SK-N-SH (cell line): ENCODE results near the gene STK11IP. TPM values are rescaled to one million over a fixed set of nuclear protein-coding genes. Genes with fewer than 3 reads are reported as not detected.

Experiments used
- CTCF ChIA-PET: fragments of 300-600, 350-600 bp; formaldehyde crosslinking; extraction: SDS; loops from one replicate; lab custom pipeline; 2021; lab: Yijun Ruan, JAX
- POLR2A ChIA-PET: fragments of 350-600 bp; sonication (Branson Sonifier 250); formaldehyde crosslinking; extraction: SDS; loops from one replicate; lab custom pipeline; 2020; ENCODE audit warnings: antibody characterized with exemption, inconsistent platforms; lab: Yijun Ruan, JAX
- DNase-seq: peaks from one replicate; pipeline ENCODE4 v3.0.0; 2012
- H2AFZ ChIP-seq: fragments of 200-600 bp; sonication (generic); 2 replicates; pipeline ENCODE4 v1.8.1; 2016; ENCODE audit warnings: antibody characterized with exemption, mild to moderate bottlenecking, low read depth
- H3F3A ChIP-seq: fragments of 200-600 bp; sonication (generic); replicated peaks from 2 replicates; pipeline ENCODE3; 2016; ENCODE audit warnings: antibody characterized with exemption, mild to moderate bottlenecking; ENCODE audit not compliant: insufficient read depth
- H3K27ac ChIP-seq, 2 experiments: fragments of 200-500 bp in 1 of 2; fragments of 200-600 bp in 1 of 2; sonication (Bioruptor generic) in 1 of 2; sonication (generic), shearing (Covaris generic) in 1 of 2; 2 replicates each; pipeline versions ENCODE4 v1.5.1 to v1.6.1; 2014 to 2016; ENCODE audit warnings: low read depth in 2 of 2, inconsistent platforms in 1 of 2, low read length in 1 of 2, mild to moderate bottlenecking in 1 of 2, mixed read lengths in 1 of 2
- H3K27me3 ChIP-seq: fragments of 200-600 bp; sonication (generic), shearing (Covaris generic); 2 replicates; pipeline ENCODE4 v1.6.1; 2016; ENCODE audit warnings: mixed run types; ENCODE audit not compliant: insufficient read depth
- H3K36me3 ChIP-seq, 2 experiments: fragments of 200-500 bp in 1 of 2; fragments of 200-600 bp in 1 of 2; sonication (Bioruptor generic) in 1 of 2; sonication (generic) in 1 of 2; replicated peaks in 1 of 2; 2 replicates each; pipeline versions ENCODE3 to v1.5.1; 2014 to 2016; ENCODE audit warnings: low read length in 1 of 2, mild to moderate bottlenecking in 1 of 2; ENCODE audit not compliant: insufficient read depth in 2 of 2, control insufficient read depth in 1 of 2
- H3K4me1 ChIP-seq, 2 experiments: fragments of 200-500 bp in 1 of 2; fragments of 200-600 bp in 1 of 2; sonication (Bioruptor generic) in 1 of 2; sonication (generic), shearing (Covaris generic) in 1 of 2; 2 replicates each; pipeline versions ENCODE4 v1.5.1 to v1.6.1; 2014 to 2016; ENCODE audit warnings: low read depth in 1 of 2, low read length in 1 of 2, mixed run types in 1 of 2; ENCODE audit not compliant: insufficient read depth in 2 of 2, control insufficient read depth in 1 of 2
- H3K4me2 ChIP-seq: fragments of 200-600 bp; sonication (generic), shearing (Covaris generic); 2 replicates; pipeline ENCODE4 v1.6.1; 2017; ENCODE audit warnings: mixed run types
- H3K4me3 ChIP-seq, 2 experiments: fragments of 200-500 bp in 1 of 2; fragments of 200-600 bp in 1 of 2; sonication (Bioruptor generic) in 1 of 2; sonication (generic), shearing (Covaris generic) in 1 of 2; 2 replicates each; pipeline versions ENCODE4 v1.5.1 to v1.8.1; 2014 to 2016; ENCODE audit warnings: low read depth in 2 of 2, inconsistent platforms in 1 of 2, low read length in 1 of 2, mild to moderate bottlenecking in 1 of 2, mixed read lengths in 1 of 2, moderate library complexity in 1 of 2
- H3K79me2 ChIP-seq: fragments of 200-600 bp; sonication (generic); 2 replicates; pipeline ENCODE4 v1.8.1; 2017; ENCODE audit warnings: mild to moderate bottlenecking; ENCODE audit not compliant: insufficient read depth
- H3K9ac ChIP-seq: fragments of 200-600 bp; sonication (generic); 2 replicates; pipeline ENCODE4 v1.6.1; 2017; ENCODE audit warnings: mixed run types
- H3K9me2 ChIP-seq: fragments of 200-600 bp; sonication (generic); 2 replicates; pipeline ENCODE4 v1.6.1; 2017; ENCODE audit warnings: mixed run types
- H3K9me3 ChIP-seq: fragments of 200-600 bp; sonication (generic); 2 replicates; pipeline ENCODE4 v1.6.1; 2017; ENCODE audit warnings: mixed run types, mild to moderate bottlenecking, moderate library complexity
- H4K20me1 ChIP-seq: fragments of 200-600 bp; sonication (generic); 2 replicates; pipeline ENCODE4 v1.6.1; 2017; ENCODE audit warnings: mild to moderate bottlenecking, mixed run types; ENCODE audit not compliant: insufficient read depth
- ELF1 ChIP-seq: IDR thresholded peaks from 2 replicates; pipeline ENCODE4 v1.4.0; 2012
- EP300 ChIP-seq, 2 experiments: IDR thresholded peaks; 2 replicates each; pipeline versions ENCODE4 v1.4.0 to v1.6.1; 2012; ENCODE audit warnings: borderline replicate concordance in 1 of 2, low read depth in 1 of 2, low read length in 1 of 2
- EZH2phosphoT487 ChIP-seq: fragments of 200-600 bp; sonication (generic); IDR thresholded peaks from 2 replicates; pipeline ENCODE4 v1.6.1; 2017; ENCODE audit warnings: low read depth, mixed run types, mild to moderate bottlenecking, antibody characterized with exemption, moderate library complexity, borderline replicate concordance
- FOXJ3 ChIP-seq: sonication (generic); formaldehyde crosslinking; IDR thresholded peaks from 2 replicates; pipeline ENCODE4 v1.5.1; 2020; ENCODE audit warnings: mild to moderate bottlenecking, missing genetic modification reagents
- FOXM1 ChIP-seq: IDR thresholded peaks from 2 replicates; pipeline ENCODE4 v1.4.0; 2012; ENCODE audit warnings: low read depth, mild to moderate bottlenecking
- GABPA ChIP-seq: IDR thresholded peaks from 2 replicates; pipeline ENCODE4 v1.4.0; 2012; ENCODE audit warnings: low read depth, mild to moderate bottlenecking
- GATA2 ChIP-seq: sonication (generic); formaldehyde crosslinking; IDR thresholded peaks from 2 replicates; pipeline ENCODE4 v1.5.0; 2020; ENCODE audit warnings: mild to moderate bottlenecking, missing genetic modification reagents
- IRF3 ChIP-seq: fragments of 150-350 bp; IDR thresholded peaks from 2 replicates; pipeline ENCODE4 v1.6.1; 2016; ENCODE audit warnings: mild to moderate bottlenecking, low read depth, low read length
- JUND ChIP-seq: IDR thresholded peaks from 2 replicates; pipeline ENCODE4 v1.4.0; 2012
- MAX ChIP-seq: IDR thresholded peaks from 2 replicates; pipeline ENCODE4 v1.4.0; 2012; ENCODE audit warnings: low read depth
- MEF2A ChIP-seq: IDR thresholded peaks from 2 replicates; pipeline ENCODE4 v1.4.0; 2012; ENCODE audit warnings: low read depth, borderline replicate concordance
- NFIC ChIP-seq: IDR thresholded peaks from 2 replicates; pipeline ENCODE4 v1.4.0; 2012; ENCODE audit warnings: borderline replicate concordance
- PBX3 ChIP-seq: IDR thresholded peaks from 2 replicates; pipeline ENCODE4; 2012
- REST ChIP-seq: IDR thresholded peaks from 2 replicates; pipeline ENCODE4 v1.6.1; 2012; ENCODE audit warnings: mild to moderate bottlenecking, low read depth, low read length, moderate library complexity
- RXRA ChIP-seq: IDR thresholded peaks from 2 replicates; pipeline ENCODE4 v1.4.0; 2012; ENCODE audit warnings: low read depth, mild to moderate bottlenecking, borderline replicate concordance
- SIN3A ChIP-seq: IDR thresholded peaks from 2 replicates; pipeline ENCODE4 v1.6.1; 2012; ENCODE audit warnings: low read depth, mild to moderate bottlenecking, low read length, moderate library complexity, borderline replicate concordance
- SMC3 ChIP-seq: IDR thresholded peaks from 2 replicates; pipeline ENCODE4 v1.6.1; 2012; ENCODE audit warnings: low read depth, low read length, improper control_type of control experiment
- TEAD4 ChIP-seq: IDR thresholded peaks from 2 replicates; pipeline ENCODE4 v1.4.0; 2012; ENCODE audit warnings: mild to moderate bottlenecking, borderline replicate concordance; ENCODE audit not compliant: insufficient read depth
- USF1 ChIP-seq: IDR thresholded peaks from 2 replicates; pipeline ENCODE4 v1.4.0; 2012; ENCODE audit warnings: low read depth, borderline replicate concordance
- whole genome bisulfite sequencing: methylation state at CpG from one replicate; pipeline ENCODE4 v1.1.6; 2017; ENCODE audit warnings: low lambda C conversion rate; 5-methylcytosine and 5-hydroxymethylcytosine counted together
- polyA plus RNA-seq, 3 experiments: library from polyadenylated mRNA; depleted of rRNA; stranded (reverse); fragments of >200 nt; gene quantifications; 2 replicates each; pipeline ENCODE4 v1.2.3, GENCODE V29; 2012

Gene STK11IP
- polyA plus RNA-seq, 1 of the 3 experiments (the other 2 are of a cell fraction) = 22.9 TPM

- no peak for DNase-seq
- CTCF ChIA-PET = interaction anchor here (1.1 to 1.8 kb wide), 5 partner anchors 10 to 165 kb away, joined by 3 to 7 read pairs (median 5); no protein-coding TSS in a partner anchor
- H2AFZ ChIP-seq = no peak overlapping the region
- H3K9me2 ChIP-seq = no peaks in the 10 kb centered on the region
- peaks cover 3 to 21% of the 10 kb centered on the region in 2 experiments; a peak in 1 of 4 replicates for H3K4me1 ChIP-seq
- no peak for TF ChIP-seq MEF2A
- no peak for TF ChIP-seq GATA2
- TF ChIP-seq MAX = no peak
- TF ChIP-seq FOXJ3 (CRISPR knock-in tag) = no peak
- TF ChIP-seq SIN3A = no peak
- no peak for TF ChIP-seq TEAD4
- TF ChIP-seq ELF1 = no peak
- no peak for TF ChIP-seq NFIC
- no peak for TF ChIP-seq IRF3
- no peak for TF ChIP-seq SMC3
- no peak for TF ChIP-seq EP300 (IDR thresholded peaks at IDR 0.05; ENCODE audit: borderline replicate concordance in 1 of 2, low read depth in 1 of 2, low read length in 1 of 2)
- TF ChIP-seq FOXM1 = no peak
- no peak for TF ChIP-seq REST
- no peak for TF ChIP-seq PBX3
- no peak for TF ChIP-seq EZH2phosphoT487
- TF ChIP-seq JUND = no peak
- TF ChIP-seq RXRA = no peak
- no peak for TF ChIP-seq GABPA
- TF ChIP-seq USF1 = no peak
- TF ChIP-seq, all 33 proteins: peak for 0
- Histone ChIP-seq H3K9me3 (no peaks in the 10 kb centered on the region), H3F3A (peaks cover 3% of the 10 kb centered on the region), H3K4me2 (no peak overlapping the region), H3K36me3 (peaks cover 8 to 34% of the 10 kb centered on the region in 2 experiments), H3K9ac (no peak overlapping the region), H3K27me3 (no peaks in the 10 kb centered on the region), H4K20me1 (no peaks in the 10 kb centered on the region), H3K79me2 (peaks cover 4% of the 10 kb centered on the region; the same call in 1 of the 2 replicates), H3K4me3 (no peak overlapping the region), H3K27ac (no peak overlapping the region)
- POLR2A ChIA-PET = interaction anchor here (1.1 to 2.6 kb wide), 2 partner anchors 15 to 30 kb away, joined by 3 to 12 read pairs; partner anchors contain the start of gene STK11IP
- 97% methylated on average over 29 of the region's 35 CpGs for WGBS
These were observed 29.8 kb upstream of the STK11IP start for GRCh38 chr2:219567791-219568361.
